Measurements from ENCODE around the gene ZNF652.

GRCh38 chr17:49349541-49349940, 12.5 kb downstream of the ZNF652 start:
- TF ChIP-seq CTCF (conservative IDR thresholded peaks at IDR 0.05; ENCODE audit: low read depth, low read length) (no peak), POLR2A (IDR thresholded peaks at IDR 0.05; ENCODE audit: low read depth, low read length) (no peak), CHD1 (IDR thresholded peaks at IDR 0.05; ENCODE audit: low read depth, low read length) (no peak), MAFK (IDR thresholded peaks at IDR 0.05; ENCODE audit: low read depth, low read length) (no peak), MAZ (IDR thresholded peaks at IDR 0.05; ENCODE audit: borderline replicate concordance, low read depth, low read length) (no peak), SMC3 (IDR thresholded peaks at IDR 0.05; ENCODE audit: low read depth, low read length) (no peak)

Data from IMR-90 (cell line).